HG03196 (cell line): ENCODE data around the gene RCOR2.
A peak's percentile ranks its signal among the peaks of the same experiment; 100 is the strongest.
"Not testable (repeated sequence)": the region's sequence is repeated elsewhere in the genome, so short reads cannot be mapped to it uniquely, and the experiment has no call there.

Experiments used
- ATAC-seq: cut with Tn5 transposase; IDR thresholded peaks from one replicate; pipeline ENCODE4 v1.9.1; 2021; ENCODE audit not compliant: unreplicated experiment

Gene RCOR2

DNA sequence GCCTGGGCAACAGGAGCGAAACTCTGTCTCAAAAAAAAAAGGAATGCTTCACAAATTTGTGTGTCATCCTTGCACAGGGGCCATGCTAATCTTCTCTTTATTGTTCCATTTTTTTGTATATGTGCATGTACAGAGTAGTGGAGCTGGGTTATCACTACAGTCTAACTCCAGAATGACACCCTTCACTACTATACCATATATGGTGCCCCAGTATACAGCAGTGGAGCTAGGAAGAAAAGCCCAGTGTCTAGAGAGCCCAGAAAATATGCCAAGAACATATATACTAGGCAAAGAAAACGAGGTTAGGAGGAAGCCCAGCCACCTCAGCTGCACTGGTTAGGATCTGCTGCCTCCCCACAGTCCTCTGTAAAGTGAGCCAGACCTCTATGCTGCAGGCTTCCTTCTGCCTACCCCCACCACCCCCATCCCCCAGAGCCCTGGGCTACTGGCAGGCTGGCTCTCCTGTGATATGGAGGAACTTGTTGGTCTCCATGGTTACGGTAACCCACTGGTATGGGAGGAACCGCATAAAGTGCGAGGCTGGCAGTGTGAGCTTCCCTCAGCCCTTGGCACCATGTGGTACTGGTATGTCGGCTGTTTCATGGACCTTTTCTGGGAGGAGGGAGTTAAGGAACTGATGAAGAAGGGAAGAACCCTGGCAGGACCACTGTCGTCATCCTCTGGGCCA lies 34.3 kb downstream of the RCOR2 start:
- no peak for ATAC-seq

DNA sequence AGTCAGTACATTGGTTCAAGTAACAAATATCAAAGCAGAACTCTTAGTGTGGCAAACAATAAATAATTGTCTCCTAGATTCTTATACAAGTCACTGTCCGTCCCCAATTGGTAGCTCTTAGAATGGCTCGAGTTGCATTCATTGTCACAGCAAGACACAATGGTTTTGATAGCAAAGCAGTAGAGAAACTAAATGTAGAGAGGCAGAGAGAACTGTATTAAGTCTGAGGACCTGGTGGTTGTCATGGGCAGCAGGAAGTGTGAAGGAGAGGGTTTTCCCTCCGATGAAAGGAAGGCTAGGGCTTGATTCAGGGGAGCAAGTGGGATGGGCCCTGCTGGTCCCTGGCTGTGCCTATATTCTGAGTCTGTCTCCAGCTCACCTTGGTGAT lies 36.6 kb downstream of the RCOR2 start:
- no peak for ATAC-seq

DNA sequence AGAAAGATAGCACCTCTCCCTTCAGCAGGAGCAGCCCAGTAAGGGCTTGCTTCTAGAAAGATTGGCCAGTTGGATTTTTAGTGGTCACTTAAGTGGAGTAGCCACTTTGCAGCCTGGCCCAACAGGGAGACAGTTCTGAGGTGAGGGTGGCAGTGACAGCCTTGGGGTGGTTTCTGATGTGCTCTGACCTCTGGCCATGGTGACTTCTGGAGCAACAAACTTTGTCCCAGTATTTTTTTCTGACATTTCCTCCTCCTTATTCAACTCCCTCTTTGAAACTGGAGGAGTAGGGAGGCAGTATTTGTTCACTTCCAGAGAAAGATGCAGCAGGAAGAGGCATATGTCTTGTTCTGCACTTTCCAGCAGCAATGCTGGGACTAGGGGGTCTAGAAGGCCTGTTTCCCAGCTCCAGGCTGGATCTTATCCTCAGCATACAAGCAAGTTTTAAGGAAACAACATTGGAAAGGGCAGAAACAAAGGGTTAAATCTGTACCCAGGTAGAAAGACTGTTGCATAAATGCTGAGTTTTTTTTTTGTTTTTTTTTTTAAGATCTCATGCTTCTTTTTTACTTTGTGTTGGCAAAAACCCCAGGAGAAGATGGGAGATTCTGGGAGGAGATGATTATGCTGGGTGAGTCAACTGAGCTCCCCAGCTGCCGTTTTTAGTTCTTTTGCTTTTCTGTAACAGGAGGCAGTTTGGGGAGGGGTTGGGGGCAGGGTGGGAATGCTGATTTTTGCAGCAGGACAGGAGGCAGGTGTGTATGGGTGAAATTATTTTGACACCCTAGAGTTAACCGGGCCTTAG lies 37.2 kb downstream of the RCOR2 start:
- no peak for ATAC-seq

DNA sequence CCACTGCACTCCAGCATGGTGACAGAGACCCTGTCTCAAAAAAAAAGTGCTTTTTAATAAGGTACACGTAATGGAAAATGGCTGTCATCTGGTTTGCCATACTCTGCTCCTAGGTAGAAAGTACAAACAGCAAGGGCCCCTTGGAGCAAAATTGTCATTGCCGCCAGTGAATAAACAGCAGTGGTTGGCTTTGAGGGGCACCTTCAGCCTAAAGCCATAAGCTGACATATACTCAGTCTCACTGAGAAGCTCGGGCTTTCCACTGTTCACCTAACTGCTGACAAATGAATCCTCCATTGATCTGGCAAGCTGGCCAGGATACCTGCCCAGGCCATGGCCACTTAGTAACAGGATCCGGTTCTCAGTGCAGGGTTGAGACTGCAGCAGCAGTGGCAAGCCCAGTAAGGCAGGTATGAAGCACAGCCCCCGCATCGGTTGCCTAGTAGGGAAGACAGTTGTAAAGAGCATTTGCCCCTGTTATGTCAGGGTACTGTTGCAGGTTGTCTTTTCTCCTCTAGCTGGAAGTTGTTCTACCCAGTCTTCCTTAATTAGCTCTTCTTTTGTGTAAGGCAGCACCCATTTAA lies 39.2 kb downstream of the RCOR2 start:
- ATAC-seq, result no peak

DNA sequence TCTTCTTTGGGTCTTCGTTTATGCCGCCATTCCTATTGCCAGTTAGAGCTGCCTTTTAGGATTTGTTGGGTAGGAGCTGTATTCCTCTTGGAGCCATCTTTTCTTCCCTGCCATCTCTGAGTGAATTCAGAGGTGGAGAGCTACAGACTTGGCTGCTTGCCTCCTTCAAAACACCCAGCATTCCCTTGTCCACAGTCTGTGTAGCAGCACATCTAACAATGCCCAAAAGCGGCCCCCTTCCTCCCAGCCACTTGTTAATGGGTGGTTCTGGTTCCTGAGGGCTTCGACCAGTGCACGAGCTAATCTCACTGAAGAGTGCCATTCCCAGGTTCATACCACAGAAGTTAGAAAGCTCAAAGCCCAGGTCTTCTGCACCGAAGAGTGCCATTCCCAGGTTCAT lies 40.3 kb downstream of the RCOR2 start:
- no peak for ATAC-seq

DNA sequence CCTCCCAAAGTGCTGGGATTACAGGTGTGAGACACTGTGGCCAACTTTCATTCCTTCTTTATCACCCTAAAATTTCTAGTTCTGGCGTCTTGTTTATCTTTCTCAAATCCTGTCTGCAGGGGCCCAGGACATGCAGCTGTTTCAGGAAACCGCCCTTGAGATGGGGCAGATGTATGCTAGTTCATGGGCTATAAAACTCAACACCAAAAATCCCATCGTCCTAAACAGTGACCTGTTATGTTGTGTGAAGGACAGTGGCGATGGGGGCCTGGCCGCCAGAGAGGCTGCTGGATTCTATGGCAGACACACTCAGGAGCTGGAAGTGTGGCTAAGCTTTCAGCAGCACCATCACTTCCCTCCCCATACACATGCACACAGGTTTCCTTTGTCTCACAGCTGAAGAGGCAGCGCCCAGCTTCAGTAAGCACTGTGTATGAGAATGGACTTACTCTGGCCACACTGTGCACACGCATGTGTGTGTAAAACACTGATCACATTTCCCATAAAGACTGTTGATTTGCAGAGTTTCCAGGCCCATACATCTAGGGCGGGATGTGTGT lies 41.4 kb downstream of the RCOR2 start:
- ATAC-seq, result no peak

DNA sequence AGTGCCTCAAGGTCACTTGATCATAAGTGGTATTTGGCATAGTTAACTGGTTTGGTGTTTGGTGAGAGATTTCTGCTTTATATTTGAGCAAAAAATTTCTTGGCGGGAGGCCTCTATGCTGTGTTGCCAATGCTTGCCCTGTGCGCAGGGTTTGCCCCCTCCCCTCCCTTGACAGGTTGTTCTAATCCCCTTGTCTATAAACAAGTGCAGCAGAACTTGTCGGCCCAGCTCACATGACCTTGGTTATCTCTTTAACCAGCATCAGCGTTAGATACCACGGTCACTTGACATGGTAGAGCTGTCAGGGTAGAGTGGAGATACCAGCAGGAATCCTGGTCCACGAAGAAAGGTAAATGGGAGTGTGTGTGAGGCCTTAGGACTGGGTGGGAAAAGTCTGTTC lies 42.5 kb downstream of the RCOR2 start:
- no peak for ATAC-seq

DNA sequence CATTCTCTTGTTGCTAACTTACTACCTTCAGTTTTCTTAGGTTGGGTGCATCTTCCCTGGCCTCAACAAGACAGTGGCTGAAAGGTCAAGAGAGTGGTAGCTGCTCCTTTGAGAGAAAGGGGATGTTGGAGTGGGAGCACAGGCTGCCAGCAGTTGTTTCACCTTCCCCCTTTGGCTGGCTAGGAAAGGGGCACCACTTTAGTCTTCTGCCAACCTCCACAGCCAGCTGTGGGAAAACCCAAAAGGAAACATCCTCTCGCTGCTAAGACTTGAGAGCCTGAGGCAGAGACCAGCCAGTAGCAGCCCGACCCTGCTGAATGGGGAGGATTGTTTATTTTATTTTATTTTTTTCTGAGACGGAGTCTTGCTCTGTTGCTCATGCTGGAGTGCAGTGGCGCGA lies 43.7 kb downstream of the RCOR2 start:
- no peak for ATAC-seq

DNA sequence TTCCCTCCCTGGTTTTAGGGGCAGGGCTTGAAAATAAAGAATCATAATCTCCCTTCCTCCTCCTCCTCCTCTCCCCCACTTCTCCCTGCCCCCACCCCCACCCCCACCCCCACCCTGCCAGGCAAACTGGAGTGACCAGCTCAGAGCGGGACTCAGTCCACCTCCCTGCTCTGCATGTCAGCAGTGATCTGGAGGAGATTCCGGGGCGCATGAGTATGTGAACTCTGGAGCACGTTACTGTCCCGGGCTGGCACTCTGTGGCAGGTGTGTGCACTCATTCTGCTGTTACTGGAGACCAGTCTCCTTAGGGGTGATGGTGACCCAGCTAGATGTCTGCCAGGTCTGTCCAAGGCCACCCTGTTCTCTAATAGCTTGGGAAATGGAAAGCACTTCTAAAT lies 44.2 kb downstream of the RCOR2 start:
- ATAC-seq, result no peak

DNA sequence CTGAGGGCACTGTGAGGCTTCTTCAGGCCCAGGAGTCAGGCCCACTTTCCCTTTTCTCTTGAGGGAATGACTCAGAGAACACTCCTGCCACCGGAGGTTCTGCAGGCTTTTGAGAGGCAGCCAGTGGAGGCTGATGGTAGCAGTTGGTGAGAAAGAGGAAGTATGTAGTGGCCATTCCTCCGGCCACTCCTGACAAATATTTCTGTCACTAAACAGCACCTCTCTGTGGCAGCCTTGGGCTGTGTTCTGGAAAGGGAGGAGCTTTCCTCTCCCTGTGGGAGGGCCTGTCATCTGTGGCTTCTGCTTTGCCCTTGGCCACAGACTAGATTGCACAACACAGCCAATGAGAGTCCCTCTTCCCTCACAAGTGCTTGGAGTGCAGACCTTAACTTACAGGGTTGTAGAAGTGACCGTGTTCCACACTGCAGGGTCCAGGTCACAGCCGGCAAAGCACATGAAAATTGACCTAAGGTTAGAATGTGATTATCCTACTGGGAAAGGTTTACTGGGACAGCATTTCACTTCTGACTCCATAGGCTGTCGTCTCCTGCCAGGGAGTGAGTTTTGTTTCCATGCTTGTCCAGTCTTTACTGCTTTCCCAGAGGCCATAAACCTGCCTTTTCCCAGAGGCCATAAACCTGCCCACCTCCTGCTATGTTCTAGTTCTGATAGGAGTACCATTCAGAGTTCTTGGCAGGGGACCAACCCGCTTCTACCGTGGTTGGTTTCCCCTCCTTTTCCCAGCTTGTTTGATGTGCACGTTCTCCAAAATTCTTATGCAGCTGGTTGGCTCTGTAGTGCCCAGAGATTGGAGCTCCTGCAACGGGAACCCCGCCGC lies 44.8 kb downstream of the RCOR2 start:
- peak; percentile 83 for ATAC-seq

DNA sequence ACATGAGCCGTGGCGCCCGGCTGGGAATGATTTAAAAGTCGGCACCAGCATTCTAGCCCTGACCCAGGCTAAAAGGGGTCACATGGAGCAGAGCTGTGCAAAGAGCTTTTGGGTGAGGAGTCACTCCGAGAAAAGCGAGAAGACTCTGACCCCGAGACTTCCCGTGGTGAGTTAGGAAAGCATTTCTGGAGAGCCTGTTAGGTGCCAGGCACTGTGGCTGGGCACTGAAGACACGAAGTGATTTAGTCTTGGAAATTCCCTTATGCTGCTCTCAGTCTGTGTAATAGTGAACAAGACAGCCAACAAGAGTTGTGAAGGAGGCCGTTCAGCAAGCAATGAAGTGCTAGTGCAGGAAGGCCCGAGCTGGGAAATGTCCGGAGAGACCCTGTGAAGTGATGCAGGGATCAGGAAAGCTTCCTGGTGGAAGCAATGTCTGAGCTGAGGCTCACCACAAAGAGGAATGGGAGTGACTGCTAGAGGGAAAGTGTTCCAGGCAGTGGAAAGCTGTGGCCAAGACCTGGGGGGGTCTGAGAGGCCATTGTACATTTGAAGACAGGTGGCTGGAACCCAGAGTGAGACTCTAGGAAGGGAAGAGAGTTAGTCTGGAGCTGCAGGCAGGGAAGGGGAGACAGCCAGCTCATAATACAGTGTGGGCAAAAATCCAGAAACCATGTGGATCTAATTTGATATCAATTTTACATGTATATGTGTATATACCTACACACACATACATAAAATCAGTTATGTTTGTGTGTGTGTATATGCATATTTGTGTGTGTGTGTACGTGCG lies 46.4 kb downstream of the RCOR2 start:
- no peak for ATAC-seq

DNA sequence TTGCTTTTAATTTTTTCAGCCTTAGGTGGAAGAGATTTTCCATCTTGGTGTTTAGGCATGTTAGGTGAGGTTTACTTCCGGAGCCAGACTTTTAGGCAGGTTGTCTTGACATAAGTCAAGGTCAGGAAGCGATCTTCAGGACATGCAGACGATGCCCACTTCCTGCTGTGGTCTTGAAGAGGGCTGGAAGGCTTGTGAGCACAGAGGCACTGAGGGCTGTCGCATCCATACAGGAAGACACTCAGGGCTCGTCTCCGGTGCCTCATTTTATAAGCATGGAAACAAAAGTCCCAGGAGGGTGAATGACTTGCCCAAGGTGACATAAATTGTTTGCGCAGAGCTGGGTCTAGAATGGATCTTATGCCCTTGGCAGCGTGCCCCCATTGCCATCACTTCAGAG lies 47.3 kb downstream of the RCOR2 start:
- ATAC-seq, result no peak

DNA sequence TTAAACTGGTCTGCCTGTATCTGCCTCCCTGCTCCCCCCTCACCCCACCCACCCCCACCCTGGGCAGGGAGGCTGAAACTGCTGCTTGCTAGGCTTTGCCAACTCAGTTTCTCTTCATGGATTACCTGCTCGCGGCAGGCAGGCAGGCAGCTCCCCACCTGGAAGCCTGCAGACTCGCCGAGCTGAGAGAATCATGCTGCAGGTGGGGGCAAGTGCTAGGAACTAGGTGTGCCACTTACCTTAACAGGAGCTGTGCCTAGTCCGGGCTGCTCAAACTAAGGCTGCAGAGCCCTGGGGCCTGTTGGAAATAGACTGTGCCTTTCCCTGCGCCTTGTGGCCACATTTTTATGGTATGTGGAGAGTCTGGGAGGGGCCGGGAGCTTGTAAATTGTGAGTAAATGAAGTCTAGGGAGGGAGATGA lies 47.8 kb downstream of the RCOR2 start:
- ATAC-seq, result no peak

DNA sequence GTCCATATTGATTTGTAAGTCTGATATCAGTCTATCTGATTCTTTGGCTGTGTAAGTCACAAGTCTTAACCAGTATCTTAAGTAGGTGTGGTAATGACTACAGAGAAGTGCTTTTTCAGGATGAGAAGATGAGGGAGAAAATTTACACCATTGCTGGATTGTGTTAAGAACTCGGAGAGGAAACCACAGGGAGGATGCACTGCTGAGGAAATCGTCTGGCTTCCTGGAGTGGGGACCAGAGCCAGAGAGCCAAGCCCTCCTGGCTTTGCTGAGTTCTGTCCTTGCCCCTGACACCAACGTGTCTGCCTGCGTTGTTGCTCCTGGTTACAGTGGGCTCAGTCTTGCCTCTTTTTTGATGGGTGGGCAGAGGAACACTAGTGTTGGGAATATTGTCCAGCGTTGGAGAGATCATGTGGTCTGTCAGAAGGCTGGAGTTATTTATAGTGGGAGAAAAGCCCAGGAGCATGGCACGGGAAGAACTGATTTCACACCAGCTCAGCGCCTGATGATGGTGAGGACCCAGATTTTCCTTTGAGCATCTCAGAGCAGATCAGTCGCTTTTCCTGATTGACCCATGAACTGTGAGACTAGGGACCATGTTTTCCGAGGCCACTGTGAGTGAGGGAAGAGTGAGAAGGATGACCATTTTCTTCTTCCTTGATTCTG lies 48.4 kb downstream of the RCOR2 start:
- no peak for ATAC-seq

DNA sequence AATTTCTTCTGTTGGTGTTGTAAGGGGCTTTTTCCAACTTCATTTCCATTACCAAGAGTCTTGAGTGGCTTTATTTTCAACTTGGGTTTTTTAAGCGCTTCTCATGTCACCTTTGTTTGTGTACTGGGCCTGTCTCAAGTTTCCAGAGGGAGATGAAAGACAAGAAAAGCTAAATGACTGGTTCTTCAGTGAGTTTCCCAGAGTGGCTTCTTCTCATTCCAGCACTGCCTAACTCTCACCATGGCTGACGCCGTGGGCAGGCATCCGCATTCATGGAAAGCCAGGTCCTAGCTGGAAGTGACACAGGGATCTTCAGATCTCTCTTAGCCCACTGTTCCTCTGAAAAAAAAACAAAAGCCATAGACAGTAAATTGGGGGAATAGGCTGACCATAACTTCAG lies 49.5 kb downstream of the RCOR2 start:
- no peak for ATAC-seq

DNA sequence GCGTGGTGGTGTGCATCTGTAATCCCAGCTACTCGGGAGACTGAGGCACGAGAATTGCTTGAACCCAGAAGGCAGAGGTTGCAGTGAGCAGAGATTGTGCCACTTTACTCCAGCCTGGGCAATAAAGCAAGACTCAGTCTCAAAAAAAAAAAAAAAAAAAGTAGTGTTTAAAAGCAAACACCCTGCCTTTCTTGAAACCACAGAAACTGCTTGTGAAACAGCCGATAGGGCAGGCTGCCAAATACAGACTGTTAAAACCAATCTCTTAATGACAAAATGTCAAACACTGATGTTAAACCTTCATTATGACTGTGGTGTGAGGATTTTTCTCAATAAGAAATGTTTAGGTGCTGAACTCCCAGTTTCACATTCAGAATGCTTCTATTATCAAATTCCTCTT lies 50.8 kb downstream of the RCOR2 start:
- peak; percentile 50 for ATAC-seq

DNA sequence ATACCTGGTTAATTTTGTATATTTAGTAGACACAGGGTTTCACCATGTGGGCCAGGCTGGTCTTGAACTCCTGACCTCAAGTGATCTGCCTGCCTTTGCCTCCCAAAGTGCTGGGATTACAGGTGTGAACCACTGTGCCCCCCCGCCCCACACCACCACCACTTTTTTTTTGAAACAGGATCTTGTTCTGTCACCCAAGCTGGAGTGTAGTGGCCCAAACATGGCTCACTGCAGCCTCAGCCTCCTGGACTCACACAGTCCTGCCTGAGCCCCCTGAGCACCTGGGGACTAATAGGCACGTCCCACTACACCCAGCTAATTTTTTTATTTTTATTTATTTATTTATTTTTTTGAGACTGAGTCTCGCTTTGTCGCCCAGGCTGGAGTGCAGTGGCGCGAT lies 53.3 kb downstream of the RCOR2 start:
- not testable (repeated sequence) for ATAC-seq

DNA sequence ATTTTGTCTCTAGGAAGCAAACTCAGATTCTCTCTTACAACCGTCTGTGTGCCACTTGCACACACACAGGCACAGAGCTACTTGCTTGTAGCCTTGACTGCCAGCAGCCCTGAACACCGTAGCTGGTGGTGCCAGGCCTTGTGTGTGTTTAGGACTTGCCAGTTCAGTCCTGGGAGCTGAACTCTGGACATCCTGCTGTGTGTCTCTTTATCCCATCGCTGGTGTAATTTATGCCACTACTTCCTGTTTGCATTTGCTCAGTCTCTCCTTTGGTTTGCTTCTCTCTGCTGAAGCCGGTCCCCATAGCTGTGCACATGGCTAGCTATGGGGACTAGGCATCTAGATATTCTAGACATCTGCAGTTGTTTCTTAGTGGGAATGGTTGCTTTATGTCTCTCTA lies 54.0 kb downstream of the RCOR2 start:
- ATAC-seq, result no peak
